MCF 10A (cell line): ENCODE measurements around the gene PFDN1. TPM values are rescaled to one million over a fixed set of nuclear protein-coding genes. Genes with fewer than 3 reads are reported as not detected.

ENCODE experiments used
- BruUV-seq: library from RNA; stranded (reverse); fragments of 400-500 nt; replicated peaks from 2 replicates; lab custom pipeline; 2021; lab: Mats Ljungman, UMichigan
- CTCF ChIA-PET: fragments of 300-600 bp; sonication (Branson Sonifier 250); formaldehyde crosslinking; extraction: SDS; loops from one replicate; lab custom pipeline; 2021; ENCODE audit warnings: antibody characterized with exemption, inconsistent platforms; lab: Yijun Ruan, JAX
- POLR2A ChIA-PET: fragments of 300-600, 350-650 bp; sonication (Branson Sonifier 250); formaldehyde crosslinking; extraction: SDS; loops from one replicate; lab custom pipeline; 2020; ENCODE audit warnings: antibody characterized with exemption, inconsistent platforms; lab: Yijun Ruan, JAX
- DNase-seq: peaks from one replicate; pipeline ENCODE4 v3.0.0-alpha.2; 2018; ENCODE audit not compliant: unreplicated experiment
- H3K27ac Mint-ChIP-seq: one replicate; pipeline ENCODE4 v1.8.0; 2022; ENCODE audit warnings: mild to moderate bottlenecking, low read depth, mixed read lengths; ENCODE audit not compliant: unreplicated experiment
- H3K27me3 Mint-ChIP-seq: one replicate; pipeline ENCODE4 v1.8.0; 2022; ENCODE audit warnings: mixed read lengths; ENCODE audit not compliant: insufficient read depth, unreplicated experiment
- H3K36me3 Mint-ChIP-seq: one replicate; pipeline ENCODE4 v1.8.0; 2022; ENCODE audit warnings: mild to moderate bottlenecking, moderate library complexity, mixed read lengths; ENCODE audit not compliant: insufficient read depth, unreplicated experiment
- H3K4me1 Mint-ChIP-seq: one replicate; pipeline ENCODE4 v1.8.0; 2022; ENCODE audit warnings: mixed read lengths; ENCODE audit not compliant: insufficient read depth, unreplicated experiment
- H3K4me3 Mint-ChIP-seq: one replicate; pipeline ENCODE4 v1.8.0; 2022; ENCODE audit warnings: mild to moderate bottlenecking, moderate library complexity, mixed read lengths; ENCODE audit not compliant: unreplicated experiment
- H3K9me3 Mint-ChIP-seq: one replicate; pipeline ENCODE4 v1.8.0; 2022; ENCODE audit warnings: mixed read lengths; ENCODE audit not compliant: unreplicated experiment
- CTCF ChIP-seq: fragments of 200-600 bp; IDR thresholded peaks from one replicate; pipeline ENCODE4 v1.8.0; 2022; ENCODE audit warnings: antibody characterized with exemption, mild to moderate bottlenecking; ENCODE audit not compliant: unreplicated experiment
- intact Hi-C: fragments of 100-400 bp; cut with micrococcal nuclease; formaldehyde crosslinking; loops from 2 replicates; pipeline ENCODE4 v1.14.1; 2022
- total RNA-seq: library from RNA; stranded (reverse); gene quantifications from 2 replicates; pipeline ENCODE4 v1.2.3, GENCODE V29; 2022

The PFDN1 gene
- total RNA-seq, 1 experiment from 2014 or later = 94.7 TPM

- Mint-ChIP-seq H3K9me3 (no peaks in the 10 kb centered on the region), H3K4me3 (no peak overlapping the region), H3K27ac (no peak overlapping the region), H3K4me1 (peaks cover 33% of the 10 kb centered on the region), H3K27me3 (no peaks in the 10 kb centered on the region), H3K36me3 (peaks cover 7% of the 10 kb centered on the region)
- ChIA-PET CTCF (interaction anchor here (0.6 to 1.5 kb wide), 3 partner anchors 10 to 20 kb away, joined by 3 to 6 read pairs (median 4); no protein-coding TSS in a partner anchor), POLR2A (interaction anchor here (0.7 kb wide), 1 partner anchor 152 kb away, joined by 3 read pairs; no protein-coding TSS in a partner anchor)
- TF ChIP-seq CTCF = no peak
- no peak for DNase-seq
- BruUV-seq = no TSS peak
- intact Hi-C loops = no loop called here
Measured at GRCh38 chr5:140225396-140225795, 77.5 kb downstream of the PFDN1 start.

DNA sequence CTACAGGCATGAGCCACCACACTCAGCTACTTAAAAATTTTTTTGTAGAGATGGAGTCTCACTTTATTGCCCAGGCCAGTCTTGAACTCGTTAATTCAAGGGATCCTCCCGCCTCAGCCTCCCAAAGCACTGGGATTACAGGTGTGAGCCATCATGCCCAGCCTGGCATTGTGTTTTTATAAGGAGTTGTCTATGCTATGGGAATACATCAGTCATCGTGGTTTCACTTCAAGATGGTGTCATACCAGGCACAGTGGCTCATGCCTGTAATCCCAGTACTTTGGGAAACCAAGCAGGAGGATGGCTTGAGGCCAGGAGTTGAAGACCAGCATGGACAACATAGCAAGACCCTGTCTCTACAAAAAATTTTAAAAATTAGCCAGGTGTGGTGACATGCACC is 78.2 kb downstream of the PFDN1 start:
- ChIA-PET CTCF (interaction anchor here (0.6 to 1.6 kb wide), 4 partner anchors 16 to 160 kb away, joined by 3 to 7 read pairs (median 4); no protein-coding TSS in a partner anchor), POLR2A (interaction anchor here (1.0 to 1.1 kb wide), 2 partner anchors 12 to 50 kb away, joined by 3 to 5 read pairs; partner anchors contain the start of gene CYSTM1)
- no peak overlapping the region for H3K4me3 Mint-ChIP-seq
- DNase-seq = no peak
- H3K27me3 Mint-ChIP-seq = no peaks in the 10 kb centered on the region
- intact Hi-C loops = loop anchor here (5.0 kb wide), 2 partner anchors 47 to 147 kb away; partner anchors contain the start of gene CYSTM1
- no peak overlapping the region for H3K27ac Mint-ChIP-seq
- peaks cover 7% of the 10 kb centered on the region for H3K36me3 Mint-ChIP-seq
- H3K9me3 Mint-ChIP-seq = no peaks in the 10 kb centered on the region
- TF ChIP-seq CTCF = no peak
- BruUV-seq = no TSS peak
- peaks cover 40% of the 10 kb centered on the region for H3K4me1 Mint-ChIP-seq

- ChIA-PET POLR2A (interaction anchor here (0.6 to 1.1 kb wide), 6 partner anchors 44 to 796 kb away, joined by 3 to 6 read pairs (median 3); partner anchors contain the start of gene CYSTM1), CTCF (interaction anchor here (0.5 to 1.6 kb wide), 8 partner anchors 13 to 207 kb away, joined by 3 to 7 read pairs (median 3); no protein-coding TSS in a partner anchor)
- no TSS peak for BruUV-seq
- H3K4me1 Mint-ChIP-seq = peaks cover 40% of the 10 kb centered on the region
- H3K9me3 Mint-ChIP-seq = no peaks in the 10 kb centered on the region
- H3K27ac Mint-ChIP-seq = no peak overlapping the region
- no peak overlapping the region for H3K4me3 Mint-ChIP-seq
- no peak for TF ChIP-seq CTCF
- intact Hi-C loops = loop anchor here (5.0 kb wide), 2 partner anchors 46 to 146 kb away; partner anchors contain the start of gene CYSTM1
- no peak for DNase-seq
- no peaks in the 10 kb centered on the region for H3K27me3 Mint-ChIP-seq
- peaks cover 7% of the 10 kb centered on the region for H3K36me3 Mint-ChIP-seq
Measured at GRCh38 chr5:140223567-140223966, 79.3 kb downstream of the PFDN1 start.

GRCh38 chr5:140222416-140222815 is 80.5 kb downstream of the PFDN1 start:
- DNase-seq = no peak
- Mint-ChIP-seq H3K36me3 (peaks cover 7% of the 10 kb centered on the region), H3K9me3 (no peaks in the 10 kb centered on the region), H3K4me1 (peaks cover 40% of the 10 kb centered on the region), H3K27me3 (no peaks in the 10 kb centered on the region), H3K27ac (no peak overlapping the region), H3K4me3 (no peak overlapping the region)
- CTCF ChIA-PET = interaction anchor here (0.8 to 1.2 kb wide), 5 partner anchors 9 to 129 kb away, joined by 3 to 5 read pairs (median 3); no protein-coding TSS in a partner anchor
- no TSS peak for BruUV-seq
- no peak for TF ChIP-seq CTCF
- intact Hi-C loops = loop anchor here (5.0 kb wide), 2 partner anchors 45 to 145 kb away; partner anchors contain the start of gene CYSTM1
- POLR2A ChIA-PET = interaction anchor here (0.8 to 1.6 kb wide), 6 partner anchors 10 to 81 kb away, joined by 3 to 10 read pairs (median 4); partner anchors contain the start of genes CYSTM1 and PFDN1
